ENCODE data around the gene ANXA7. TPM values are rescaled to one million over a fixed set of nuclear protein-coding genes. Genes with fewer than 3 reads are reported as not detected.

ANXA7 gene
- total RNA-seq, 1 experiment from 2014 or later = 151 TPM

GRCh38 chr10:73407495-73407894, 6.4 kb downstream of the ANXA7 start:
- Histone ChIP-seq H3K27me3 (replicated peaks; ENCODE audit: insufficient read depth, low read depth, low read length, poor library complexity) (no peaks in the 10 kb centered on the region), H3K4me1 (ENCODE audit: insufficient read depth, low read length, poor library complexity, severe bottlenecking) (no peaks in the 10 kb centered on the region), H3K27ac (ENCODE audit: low read depth, low read length, poor library complexity, severe bottlenecking) (no peak overlapping the region), H3K36me3 (ENCODE audit: insufficient read depth, low read length, poor library complexity, severe bottlenecking) (no peaks in the 10 kb centered on the region), H3K9me3 (ENCODE audit: low read depth, low read length, poor library complexity, severe bottlenecking) (no peaks in the 10 kb centered on the region), H3K4me3 (ENCODE audit: low read depth, low read length, poor library complexity, severe bottlenecking) (no peak overlapping the region)
- intact Hi-C loops (cut with micrococcal nuclease; ENCODE audit: unreplicated experiment) = no loop called here
- ChIA-PET CTCF (no interaction called here), POLR2A (ENCODE audit: low non-redundant PET) (no interaction called here)
- TF ChIP-seq CTCF (conservative IDR thresholded peaks at IDR 0.05; ENCODE audit: low read depth, low read length) = no peak
- TF ChIP-seq EZH2 (IDR thresholded peaks at IDR 0.05; ENCODE audit: borderline replicate concordance, low read depth, low read length, poor library complexity, severe bottlenecking) = no peak
- BruUV-seq (replicated peaks) = no TSS peak
- no peak for DNase-seq (ENCODE audit: low spot score)

- POLR2A ChIA-PET (ENCODE audit: low non-redundant PET) = no interaction called here
- no TSS peak for BruUV-seq (replicated peaks)
- CTCF ChIA-PET = no interaction called here
These were observed 7.0 kb downstream of the ANXA7 start for GRCh38 chr10:73406846-73407245.

DNA sequence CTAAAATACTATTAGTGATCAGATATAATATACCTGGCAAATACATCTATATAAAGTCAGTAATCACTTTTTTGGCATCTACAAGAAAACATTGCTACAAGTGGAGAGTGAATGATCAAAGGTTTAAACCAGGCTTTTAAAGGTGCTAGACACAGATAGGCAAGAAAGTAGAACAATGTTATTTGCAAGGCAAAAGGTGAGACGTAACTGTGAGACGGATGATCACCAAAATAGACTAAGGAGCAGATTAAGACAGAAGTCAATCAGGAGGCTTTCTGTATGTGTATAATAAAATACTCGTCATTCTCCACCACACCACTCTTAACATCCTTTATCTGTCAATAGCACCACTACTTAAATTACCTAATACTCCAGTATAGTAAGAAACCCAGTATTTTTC, 8.3 kb downstream of the ANXA7 start:
- H3K4me3 ChIP-seq (ENCODE audit: low read depth, low read length, poor library complexity, severe bottlenecking) = no peak overlapping the region
- intact Hi-C loops (cut with micrococcal nuclease; ENCODE audit: unreplicated experiment) = no loop called here
- no peaks in the 10 kb centered on the region for H3K4me1 ChIP-seq (ENCODE audit: insufficient read depth, low read length, poor library complexity, severe bottlenecking)
- H3K27ac ChIP-seq (ENCODE audit: low read depth, low read length, poor library complexity, severe bottlenecking) = no peak overlapping the region
- TF ChIP-seq EZH2 (IDR thresholded peaks at IDR 0.05; ENCODE audit: borderline replicate concordance, low read depth, low read length, poor library complexity, severe bottlenecking) (no peak), CTCF (conservative IDR thresholded peaks at IDR 0.05; ENCODE audit: low read depth, low read length) (no peak)
- no TSS peak for BruUV-seq (replicated peaks)
- H3K27me3 ChIP-seq (replicated peaks; ENCODE audit: insufficient read depth, low read depth, low read length, poor library complexity) = no peaks in the 10 kb centered on the region
- no peak for DNase-seq (ENCODE audit: low spot score)
- H3K9me3 ChIP-seq (ENCODE audit: low read depth, low read length, poor library complexity, severe bottlenecking) = no peaks in the 10 kb centered on the region
- H3K36me3 ChIP-seq (ENCODE audit: insufficient read depth, low read length, poor library complexity, severe bottlenecking) = no peaks in the 10 kb centered on the region
- POLR2A ChIA-PET (ENCODE audit: low non-redundant PET) = no interaction called here
- CTCF ChIA-PET = no interaction called here

More at GRCh38 chr10:73406846-73407245, 7.0 kb downstream of the ANXA7 start:
- no peak for DNase-seq (ENCODE audit: low spot score)
- Histone ChIP-seq H3K36me3 (ENCODE audit: insufficient read depth, low read length, poor library complexity, severe bottlenecking) (no peaks in the 10 kb centered on the region), H3K4me3 (ENCODE audit: low read depth, low read length, poor library complexity, severe bottlenecking) (no peak overlapping the region), H3K4me1 (ENCODE audit: insufficient read depth, low read length, poor library complexity, severe bottlenecking) (no peaks in the 10 kb centered on the region), H3K9me3 (ENCODE audit: low read depth, low read length, poor library complexity, severe bottlenecking) (no peaks in the 10 kb centered on the region), H3K27ac (ENCODE audit: low read depth, low read length, poor library complexity, severe bottlenecking) (no peak overlapping the region), H3K27me3 (replicated peaks; ENCODE audit: insufficient read depth, low read depth, low read length, poor library complexity) (no peaks in the 10 kb centered on the region)
- no peak for TF ChIP-seq CTCF (conservative IDR thresholded peaks at IDR 0.05; ENCODE audit: low read depth, low read length)
- intact Hi-C loops (cut with micrococcal nuclease; ENCODE audit: unreplicated experiment) = no loop called here
